ENCODE measurements around the gene KIF2A.

KIF2A gene

DNA sequence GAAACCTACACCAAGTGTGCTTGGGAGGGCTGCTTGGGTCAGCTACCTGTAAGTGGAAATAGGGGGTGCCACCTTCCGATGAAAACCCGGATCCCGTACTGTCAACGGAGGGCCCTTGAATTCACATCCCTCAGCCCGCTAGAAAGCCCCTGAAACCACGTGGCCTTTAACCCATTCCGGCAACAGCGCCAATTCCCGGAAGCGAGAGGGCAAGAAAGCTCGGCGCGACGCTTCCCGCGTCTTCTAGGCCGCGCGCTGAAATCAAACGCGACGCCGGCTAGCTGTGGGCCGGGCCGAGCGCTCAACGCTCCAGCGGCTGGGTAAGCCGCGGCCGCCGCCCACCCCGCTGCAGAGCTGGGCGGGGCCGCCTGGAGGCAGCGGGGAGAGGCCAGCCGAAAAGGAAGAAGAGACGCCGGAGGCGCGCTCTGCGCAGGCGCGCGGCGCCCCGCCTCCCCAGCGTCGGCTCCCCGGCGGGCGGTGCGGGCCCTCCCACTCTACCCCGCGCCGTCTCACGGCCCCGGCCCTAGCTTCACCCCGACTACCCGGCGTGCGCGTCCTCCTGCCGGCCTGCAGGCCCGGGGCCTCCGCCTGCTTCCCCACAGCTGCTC, at the start of gene KIF2A:
TSS of gene KIF2A (plus strand) at position 492 of the 608 bp plus-strand sequence. CDS start 267 bp downstream, outside the sequence.
- DNase-seq: peak; percentile 94 to 95

DNA sequence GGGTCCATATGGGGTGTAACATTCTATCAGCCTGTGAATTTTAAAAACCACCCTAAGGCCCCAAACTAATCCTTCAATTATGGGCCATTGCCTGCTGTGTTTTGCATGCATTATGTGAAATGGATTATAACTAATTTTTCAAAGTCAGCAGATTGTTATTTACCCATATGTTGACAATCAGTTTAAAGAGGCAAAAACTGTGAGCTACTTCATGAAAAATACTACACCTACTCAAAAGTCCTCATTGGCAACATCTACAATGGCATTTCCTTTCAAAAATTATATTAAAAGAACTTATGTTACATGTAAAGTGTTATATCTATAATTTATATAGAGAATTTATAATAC, 49.0 kb upstream of the KIF2A start:
- DNase-seq: no peak

DNA sequence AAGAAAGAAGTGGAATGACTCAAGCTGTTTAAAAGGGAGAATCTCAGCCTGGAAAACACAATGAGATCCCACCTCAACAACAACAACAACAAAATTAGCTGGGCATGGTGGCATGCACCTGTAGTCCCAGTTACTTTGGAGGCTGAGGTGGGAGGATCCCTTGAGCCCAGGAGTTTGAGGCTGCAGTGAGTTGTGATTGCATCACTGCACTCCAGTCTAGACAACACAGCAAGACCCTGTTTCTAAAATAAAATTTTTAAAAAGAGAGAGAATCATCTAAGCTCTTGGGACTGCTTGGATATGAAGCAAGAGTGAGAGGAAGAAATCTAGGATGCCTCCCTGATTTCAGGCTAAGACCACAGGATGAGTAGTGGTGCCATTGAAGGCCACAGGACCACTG, 47.4 kb upstream of the KIF2A start:
- no peak for DNase-seq

DNA sequence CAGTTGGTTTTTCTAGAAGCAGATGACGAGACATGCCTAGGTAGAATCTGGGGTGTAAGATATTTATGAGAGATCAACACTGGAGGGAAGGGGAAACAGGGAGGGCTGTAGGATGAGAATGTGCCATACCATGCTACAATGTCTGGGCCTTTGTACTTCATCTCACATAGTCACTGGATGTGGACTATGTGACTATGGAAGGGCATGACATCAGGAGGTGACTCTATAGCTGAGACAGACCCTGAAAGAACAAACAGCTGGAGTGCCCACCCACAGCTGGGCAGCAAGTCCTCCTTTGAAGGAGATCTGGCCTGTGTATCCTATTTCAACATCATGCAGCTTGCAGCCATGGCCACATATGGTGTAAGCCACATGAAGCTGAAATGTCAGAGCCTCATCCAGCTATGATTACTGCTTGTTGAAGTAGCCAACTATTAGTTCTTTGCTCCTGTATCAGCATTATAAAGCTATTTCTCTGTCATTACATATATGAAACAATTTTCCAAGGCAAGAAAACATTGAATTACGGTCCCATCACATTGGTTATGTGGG, 46.2 kb upstream of the KIF2A start:
- DNase-seq: no peak

DNA sequence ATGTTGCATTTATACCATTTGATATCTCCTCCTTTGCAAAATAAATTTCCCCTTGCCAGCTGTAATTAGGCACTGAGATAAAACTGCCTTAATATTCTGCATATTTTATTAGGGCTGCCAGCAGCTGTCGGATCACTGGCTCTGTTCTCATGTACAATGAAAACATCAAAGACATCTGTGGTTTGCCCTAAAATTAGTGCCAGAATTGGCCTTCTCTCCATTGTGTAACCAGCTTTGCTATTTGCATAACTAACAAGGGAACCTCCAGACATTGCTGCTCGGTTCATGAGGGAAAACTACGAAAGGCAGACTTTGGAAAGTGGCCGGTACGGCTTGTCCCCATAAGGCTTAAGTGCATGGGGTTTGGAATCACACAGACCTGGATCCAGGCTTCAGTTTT, 45.5 kb upstream of the KIF2A start:
- no peak for DNase-seq

DNA sequence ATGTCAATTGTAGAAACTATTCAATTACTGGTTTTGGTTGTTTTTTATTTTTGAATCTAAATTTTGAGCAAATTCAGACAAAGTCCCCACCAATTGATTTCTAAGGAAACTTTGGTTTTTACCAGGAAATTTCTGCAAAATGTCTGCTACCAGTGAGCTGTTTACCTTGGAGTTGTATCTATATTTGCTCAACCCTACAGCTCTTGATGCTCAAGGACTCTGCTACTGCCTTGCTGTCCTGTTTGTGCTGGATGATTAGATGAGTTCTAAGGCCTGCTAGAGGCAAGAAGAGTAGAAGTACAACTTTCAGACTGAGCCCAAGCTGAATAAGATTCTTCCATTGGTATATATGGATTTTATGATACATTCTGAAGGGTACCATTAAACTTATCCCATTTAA, 42.6 kb upstream of the KIF2A start:
- no peak for DNase-seq

DNA sequence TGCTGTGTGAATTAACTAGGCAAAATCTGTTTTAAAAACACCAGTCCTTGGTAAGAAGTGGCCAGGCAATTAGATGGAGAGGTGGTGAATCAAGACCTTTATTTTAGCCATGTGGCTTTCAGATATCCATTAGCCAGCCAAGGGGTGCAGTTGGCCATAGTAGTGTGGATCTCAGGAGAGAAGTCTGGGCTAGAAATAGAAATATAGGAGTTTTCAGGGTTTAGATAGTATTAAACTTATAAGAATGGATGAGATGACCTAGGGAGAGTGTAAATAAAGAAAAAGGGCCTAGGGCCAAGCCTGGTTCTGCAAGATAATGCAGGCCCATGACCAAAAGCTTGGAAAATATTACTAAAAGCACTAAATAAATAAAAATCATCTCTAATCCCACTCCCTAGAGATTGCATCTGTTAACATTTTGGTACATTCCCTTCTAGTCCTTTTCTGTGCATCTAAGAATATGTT, 40.3 kb upstream of the KIF2A start:
- DNase-seq: no peak

DNA sequence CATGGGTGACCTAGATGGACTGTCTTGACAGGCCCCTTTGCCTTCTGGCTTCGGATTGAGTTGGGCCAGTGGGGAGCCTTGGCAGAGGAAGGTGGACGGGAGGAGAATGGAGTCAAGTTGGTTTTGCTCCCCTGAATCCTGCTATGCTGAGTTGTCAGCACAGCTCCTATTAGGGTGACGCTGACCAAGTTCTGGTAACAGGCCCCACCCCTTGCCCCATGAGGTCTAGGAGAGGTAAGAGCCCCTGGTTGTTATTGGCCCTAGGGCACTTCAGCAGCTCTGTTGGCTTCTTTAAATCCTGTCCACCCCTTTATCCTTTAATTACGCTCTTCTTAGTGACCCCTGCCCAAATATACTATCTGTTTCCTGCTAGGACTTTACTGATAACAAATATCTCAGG, 39.4 kb upstream of the KIF2A start:
- no peak for DNase-seq

DNA sequence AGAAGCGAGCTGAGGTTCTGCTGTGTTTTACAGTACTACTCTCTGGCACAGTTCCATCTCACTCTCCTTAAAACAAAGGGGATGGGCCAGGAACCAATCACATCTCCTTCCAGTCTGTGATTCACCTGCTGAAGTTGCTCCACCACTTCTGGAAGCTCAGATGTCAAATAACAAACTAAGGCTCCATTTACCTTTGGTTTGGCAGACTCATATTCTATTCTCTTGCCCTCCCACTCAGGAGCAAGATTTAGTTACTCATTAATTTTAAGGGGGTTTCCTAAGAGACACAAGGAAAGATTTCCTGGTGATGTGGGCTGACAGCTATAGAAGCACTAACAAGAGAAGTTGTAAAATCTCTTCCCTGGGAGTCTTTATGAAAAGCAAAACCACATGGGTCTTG, 37.8 kb upstream of the KIF2A start:
- DNase-seq: no peak

DNA sequence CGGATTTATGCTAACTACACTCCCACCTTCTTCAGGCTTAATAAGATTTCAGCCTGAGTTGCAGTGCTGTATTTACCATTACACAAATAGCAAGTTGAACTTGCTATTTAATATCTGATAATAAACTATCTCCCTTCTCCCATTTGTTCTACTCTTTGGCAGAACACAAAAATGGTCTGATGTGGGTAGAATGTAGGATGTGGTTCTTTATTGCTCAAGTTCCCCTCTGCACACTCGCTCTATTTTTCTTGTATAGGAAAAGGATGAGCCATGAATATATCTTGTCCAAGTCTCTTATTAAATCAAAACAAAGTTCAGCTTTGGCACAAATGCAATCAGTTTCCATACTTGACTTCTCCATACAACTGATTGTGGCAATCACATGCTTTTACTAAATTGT, 37.2 kb upstream of the KIF2A start:
- no peak for DNase-seq

DNA sequence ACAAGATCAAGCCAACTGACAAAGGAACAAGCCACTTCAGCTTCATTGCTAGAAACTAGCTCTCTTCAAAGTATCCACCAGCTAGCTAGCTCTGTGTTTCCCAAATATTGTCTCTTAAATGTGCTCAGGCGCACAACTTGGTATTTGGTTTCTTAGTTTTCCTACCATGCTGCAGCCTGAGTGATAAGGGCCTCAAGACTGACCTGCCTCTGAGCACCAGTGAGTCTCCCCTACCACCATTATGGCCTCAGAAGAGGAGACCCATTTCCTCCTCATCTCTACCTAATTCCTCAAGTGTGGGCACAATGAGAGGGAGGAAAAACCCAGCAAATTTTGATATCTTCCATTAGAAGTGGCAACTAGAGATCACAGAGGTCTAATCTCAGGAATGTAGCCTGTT, 34.6 kb upstream of the KIF2A start:
- DNase-seq: no peak

DNA sequence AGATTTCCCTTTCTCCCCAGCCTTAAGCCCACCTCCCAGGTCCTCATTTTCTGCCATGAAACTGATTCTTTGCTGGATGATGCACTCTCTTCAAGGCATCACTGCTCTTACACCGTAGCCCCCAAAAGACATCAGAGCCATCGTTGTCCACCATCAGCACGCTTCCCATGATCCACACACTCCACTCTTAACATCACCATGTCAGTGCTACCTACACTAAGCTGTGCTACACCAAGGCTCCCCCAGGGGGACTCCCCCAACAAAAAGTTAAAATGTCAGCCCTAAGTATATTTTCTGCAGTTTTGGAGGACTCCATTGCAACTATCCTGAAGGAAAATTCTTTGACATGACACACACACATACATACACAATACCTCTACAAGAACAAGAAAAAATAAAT, 34.1 kb upstream of the KIF2A start:
- DNase-seq: no peak

DNA sequence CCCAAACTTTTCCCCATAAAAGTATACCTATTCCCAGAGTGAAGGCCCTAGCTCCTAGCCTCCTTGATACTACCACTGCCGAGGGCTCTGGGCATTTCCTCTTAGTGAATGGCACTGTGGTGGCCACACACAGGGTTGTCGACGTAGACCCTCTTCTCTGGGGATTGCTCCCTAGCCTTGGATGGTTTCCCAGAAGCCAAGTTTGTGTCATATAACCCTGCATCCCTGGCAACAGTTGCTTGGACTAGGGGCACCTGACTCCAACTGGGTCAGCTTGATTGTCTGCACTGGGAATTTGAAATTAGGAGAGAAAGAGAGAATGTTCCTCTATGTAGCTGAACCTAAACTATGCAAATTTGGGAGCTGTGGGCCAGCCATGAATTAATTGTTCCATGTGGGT, 32.3 kb upstream of the KIF2A start:
- DNase-seq: no peak

DNA sequence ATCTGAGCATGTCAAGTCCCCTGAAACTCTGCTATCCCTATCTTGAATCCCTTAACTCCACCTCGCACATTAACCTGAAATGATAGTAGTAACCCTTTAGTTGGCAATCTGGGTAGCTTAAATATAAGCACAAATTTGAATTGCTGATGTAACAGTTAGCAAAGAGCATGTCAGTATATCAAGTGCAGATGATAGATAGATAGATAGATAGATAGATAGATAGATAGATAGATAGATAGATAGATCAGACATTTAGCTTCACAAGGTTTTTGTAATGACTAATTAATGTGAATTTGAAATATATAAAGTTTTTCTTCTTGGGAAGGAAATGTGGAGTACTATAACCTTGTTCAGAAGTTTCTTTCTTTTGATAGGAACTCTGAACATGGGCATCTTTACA, 30.4 kb upstream of the KIF2A start:
- DNase-seq: no peak

DNA sequence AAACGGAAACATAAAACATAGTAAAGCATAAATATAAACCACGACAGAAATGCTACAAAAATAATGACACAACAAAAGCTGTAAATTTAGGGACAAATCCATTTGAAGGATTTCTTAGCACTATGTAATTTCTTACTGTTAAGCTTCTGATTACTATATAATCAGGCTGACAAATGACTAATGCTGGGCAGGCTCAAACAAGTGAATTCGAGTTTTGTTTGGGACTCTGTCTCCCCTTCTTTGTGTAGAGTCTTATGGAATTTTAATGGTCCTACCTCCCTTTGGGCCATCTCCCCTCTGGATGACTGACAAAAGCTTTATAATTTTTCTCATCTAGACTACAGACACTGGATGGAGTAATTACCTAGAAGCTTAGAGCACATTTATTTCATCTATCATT, 24.6 kb upstream of the KIF2A start:
- no peak for DNase-seq

DNA sequence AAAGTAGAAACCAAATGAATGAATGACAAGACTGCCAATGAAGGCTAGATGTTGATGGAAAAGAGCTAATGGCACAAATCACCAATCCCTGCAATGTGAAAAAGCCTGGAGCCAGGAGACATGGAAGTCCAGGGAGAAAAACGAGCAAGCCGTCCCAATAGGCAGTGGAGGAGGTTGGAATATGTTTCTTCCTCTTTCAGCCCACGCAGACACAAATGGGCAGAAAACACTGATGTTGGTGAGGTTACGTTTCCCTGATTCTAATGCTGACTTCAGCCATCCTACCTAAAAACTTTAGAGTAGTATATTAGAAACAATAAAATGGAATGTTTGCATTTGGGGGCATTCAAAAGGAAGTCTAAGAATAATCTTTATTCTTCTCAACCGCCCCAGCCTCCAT, 23.9 kb upstream of the KIF2A start:
- DNase-seq: no peak

DNA sequence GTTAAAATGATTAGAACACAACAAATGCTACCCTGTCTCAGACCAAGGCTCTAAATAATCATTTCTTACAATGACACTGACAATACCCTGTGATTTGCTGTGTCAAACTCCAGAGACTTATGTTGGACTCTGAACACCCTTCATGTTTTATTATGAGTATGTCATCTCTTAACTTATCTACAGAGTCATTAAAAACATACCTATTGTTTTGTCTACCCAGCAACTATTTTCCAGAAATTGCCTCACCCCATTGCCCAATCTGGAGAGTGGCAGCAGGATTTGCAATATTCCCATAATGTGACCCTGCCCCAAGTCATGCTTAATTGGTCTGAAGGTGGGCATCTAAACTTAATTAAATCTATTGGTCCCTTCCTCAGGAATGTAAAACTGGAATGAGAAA, 23.0 kb upstream of the KIF2A start:
- no peak for DNase-seq

DNA sequence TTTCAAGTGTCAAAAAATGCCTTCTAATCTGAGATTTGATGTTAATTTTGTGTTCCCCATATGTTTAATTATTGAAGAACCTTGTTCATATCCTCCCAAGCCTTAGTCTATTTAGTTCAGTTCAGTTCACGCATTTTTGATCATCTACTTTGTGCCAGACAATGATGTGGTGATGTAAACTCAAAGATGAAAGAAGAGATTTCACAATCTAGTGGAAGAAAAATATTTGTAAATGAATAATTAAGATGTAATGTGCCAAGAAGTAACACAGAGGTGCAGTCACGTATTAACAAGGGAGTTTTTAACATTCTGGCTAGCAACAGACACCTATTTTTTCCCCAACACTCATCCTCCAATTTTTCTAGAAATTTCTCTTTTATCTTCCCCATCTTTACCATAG, 22.1 kb upstream of the KIF2A start:
- no peak for DNase-seq

DNA sequence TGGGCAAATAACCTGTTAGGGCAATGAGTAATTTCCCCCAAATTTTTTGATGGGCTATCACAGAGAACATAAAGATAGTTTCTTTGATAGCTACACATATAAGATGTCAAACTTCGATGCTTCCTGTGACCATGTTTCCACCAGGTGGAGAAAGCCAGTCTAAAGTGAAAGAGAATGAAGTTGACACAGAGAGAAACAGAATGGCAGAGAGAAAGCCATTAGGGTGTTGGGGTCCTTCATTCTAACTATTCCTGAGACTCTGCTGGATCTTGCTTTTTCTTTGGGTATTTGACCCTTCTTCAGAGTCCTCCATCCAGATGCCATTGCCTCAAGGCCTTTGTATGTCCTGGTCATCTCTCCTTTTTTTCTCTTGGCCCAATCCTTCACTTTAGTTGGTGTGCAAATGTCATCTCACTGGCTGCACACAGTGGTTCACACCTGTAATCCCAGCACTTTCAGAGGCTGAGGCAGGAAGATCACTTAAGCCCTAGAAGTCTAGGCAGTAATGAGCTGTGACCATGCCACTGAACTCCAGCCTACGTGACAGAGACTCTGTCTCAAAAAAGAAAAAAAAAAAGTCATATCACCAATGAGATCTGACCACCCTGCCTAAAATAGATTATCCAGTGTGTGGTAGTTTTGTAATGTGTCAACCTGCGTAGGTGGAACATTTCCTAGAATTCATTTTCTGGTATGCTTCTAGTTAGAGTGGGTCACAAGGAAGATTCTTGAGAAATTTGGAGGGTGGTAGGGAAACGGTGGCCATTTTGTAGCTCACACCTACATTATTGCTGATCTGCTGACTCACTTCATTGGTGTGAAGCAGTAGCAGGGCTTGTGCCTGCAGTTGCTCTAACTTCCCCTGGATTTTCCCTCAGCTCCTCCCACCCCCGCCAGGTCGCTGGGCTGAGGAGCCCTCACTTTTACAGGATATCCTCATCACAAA, 20.8 kb upstream of the KIF2A start:
- peak; percentile 82 to 86 for DNase-seq

DNA sequence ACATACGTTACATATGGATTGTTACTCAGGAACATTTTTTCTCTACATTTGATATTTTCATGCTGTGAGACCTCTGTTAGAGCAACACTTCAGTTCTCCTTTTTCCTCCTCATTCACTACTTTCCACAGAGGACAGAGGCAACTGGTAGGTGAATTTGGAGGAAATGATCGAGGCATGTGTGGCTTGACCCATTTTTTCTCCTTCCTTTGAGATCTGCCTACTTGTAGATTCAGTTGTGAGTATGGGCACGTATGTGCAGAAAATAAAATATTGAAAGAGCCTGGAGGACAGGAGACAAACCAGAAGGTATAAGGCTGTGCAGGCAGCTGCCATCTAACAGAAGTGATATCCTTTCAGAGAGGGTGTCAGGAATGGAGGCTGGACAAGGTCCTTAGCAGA, 19.2 kb upstream of the KIF2A start:
- no peak for DNase-seq

DNA sequence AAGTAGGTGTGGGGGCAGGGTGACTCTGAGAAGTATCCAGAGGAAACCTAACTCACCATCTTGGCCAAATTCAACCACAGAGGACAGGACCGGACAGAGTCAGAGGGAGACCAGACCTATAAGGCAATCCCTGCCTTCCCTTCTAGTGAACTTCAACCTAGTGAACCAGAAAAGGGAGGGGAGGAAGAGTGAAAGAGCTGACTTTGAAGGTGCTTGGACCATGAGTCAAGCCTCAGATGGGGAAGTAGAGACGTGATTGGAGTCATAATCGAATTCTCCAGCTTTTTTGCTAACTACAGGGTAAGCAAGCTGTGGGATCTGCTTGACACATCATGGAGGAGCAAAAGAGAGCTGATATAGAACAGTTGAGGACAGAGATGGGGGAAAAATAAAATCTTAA, 18.8 kb upstream of the KIF2A start:
- DNase-seq: peak in 1 of 2 experiments; percentile 48

DNA sequence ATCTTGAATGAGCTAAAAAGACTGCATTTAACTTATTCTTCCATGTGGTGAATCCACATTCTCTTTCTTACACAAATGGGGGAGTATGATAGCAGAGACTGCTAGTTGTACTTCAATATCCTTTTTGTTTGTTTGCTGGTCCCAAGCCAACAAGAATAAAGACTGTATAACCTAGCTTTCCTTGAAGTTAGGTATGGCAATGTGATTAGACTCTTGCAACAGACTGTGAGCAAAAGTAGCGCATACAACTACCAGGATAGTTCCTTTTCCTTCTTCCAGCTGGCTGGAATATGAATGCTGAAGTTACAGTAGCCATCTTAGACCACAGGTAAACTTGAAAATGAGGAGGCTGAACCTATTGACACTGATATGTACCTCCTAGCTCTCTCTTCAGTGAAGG, 17.9 kb upstream of the KIF2A start:
- DNase-seq: no peak

DNA sequence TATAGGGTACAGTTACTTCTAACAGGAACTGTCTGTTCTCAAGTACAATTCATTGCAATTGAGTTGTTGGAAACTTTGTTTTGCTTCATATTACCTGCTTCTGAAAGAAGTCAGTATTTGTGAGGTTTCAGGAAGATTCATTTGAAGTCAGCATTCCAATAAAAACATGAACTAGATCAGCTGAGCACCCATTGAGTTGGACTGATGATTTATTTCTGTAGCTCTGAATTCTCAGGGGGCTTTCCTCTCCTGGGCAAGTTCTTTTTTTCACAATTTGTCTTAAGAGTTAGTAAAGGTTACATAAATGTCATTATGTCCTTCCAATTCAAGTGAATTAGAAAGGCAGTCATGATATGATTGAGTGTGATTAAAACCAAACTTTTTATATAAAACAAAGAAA, 16.2 kb upstream of the KIF2A start:
- no peak for DNase-seq

DNA sequence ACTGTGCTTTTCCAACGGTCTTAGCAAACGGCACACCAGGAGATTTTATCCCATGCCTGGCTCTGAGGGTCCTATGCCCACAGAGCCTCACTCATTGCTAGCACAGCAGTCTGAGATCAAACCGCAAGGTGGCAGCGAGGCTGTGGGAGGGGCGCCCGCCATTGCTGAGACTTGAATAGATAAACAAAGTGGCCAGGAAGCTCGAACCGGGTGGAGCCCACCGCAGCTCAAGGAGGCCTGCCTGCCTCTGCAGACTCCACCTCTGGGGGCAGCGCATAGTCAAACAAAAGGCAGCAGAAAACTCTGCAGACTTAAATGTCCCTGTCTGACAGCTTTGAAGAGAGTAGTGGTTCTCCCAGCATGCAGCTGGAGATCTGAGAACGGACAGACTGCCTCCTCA, 14.2 kb upstream of the KIF2A start:
- peak; percentile 57 to 60 for DNase-seq

Data from activated T-cell treated with anti-CD3 and anti-CD28 coated beads, Interleukin-2, amount 50 U/mL, for 48 hours (primary cell).